ENCODE measurements around the gene PAM16. TPM values are rescaled to one million over a fixed set of nuclear protein-coding genes. Genes with fewer than 3 reads are reported as not detected.
"Not testable (repeated sequence)": the region's sequence is repeated elsewhere in the genome, so short reads cannot be mapped to it uniquely, and the experiment has no call there.

Gene PAM16
- total RNA-seq, 2 experiments from 2014 or later = 62.8 to 67.8 TPM

DNA sequence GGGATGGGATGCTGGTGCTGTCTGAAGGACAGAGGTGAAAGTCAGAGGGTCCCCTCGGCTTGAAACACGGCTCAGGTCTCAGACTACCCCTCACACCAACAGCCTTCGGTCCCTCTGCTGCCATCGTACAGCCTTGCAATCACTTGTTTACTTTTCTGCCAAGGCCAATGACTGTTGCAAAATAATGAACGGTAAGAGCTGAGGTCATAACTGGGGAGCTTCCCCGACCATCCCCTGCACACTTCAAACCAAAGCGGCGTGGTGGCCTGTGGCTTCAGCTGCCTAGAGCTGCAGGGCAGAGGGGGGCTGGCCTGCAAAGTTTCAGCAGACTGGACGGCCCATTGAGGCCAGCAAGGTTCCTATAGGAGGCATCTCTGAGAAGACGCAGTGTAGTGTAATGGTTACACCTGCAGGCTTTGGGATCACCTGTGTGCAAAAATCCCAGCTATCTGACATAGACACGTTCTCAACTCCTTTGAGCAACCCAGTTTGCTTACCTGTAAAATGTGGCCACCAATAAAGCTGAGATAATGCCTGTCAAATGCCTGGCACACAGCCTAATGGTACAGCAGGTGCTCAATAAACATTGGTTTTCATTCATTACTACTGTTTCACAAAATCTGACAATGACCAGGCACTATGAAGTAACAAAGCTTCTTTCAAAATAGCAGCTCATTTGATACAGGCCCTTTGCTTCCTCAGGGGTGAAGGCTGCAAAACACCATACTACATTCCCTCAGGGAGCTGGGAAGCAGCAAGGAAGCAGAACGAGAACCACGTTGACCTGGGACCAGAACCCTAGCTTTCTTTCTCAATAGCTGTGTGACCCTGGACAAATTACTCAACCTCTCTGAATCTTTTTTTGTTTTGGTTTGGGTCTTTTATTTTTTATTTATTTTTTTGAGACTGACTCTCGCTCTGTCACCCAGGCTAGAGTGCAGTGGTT lies 5.0 kb downstream of the PAM16 start:
- H3K4me3 Mint-ChIP-seq = no peak overlapping the region
- ATAC-seq (no peak), DNase-seq (no peak)
- intact Hi-C loops (cut with DNase I, micrococcal nuclease) = no loop called here
- H3K36me3 Mint-ChIP-seq (ENCODE audit: low read depth) = peaks cover 7% of the 10 kb centered on the region
- H3K9me3 Mint-ChIP-seq (ENCODE audit: low read depth) = no peaks in the 10 kb centered on the region
- no peaks in the 10 kb centered on the region for H3K27me3 Mint-ChIP-seq
- H3K27ac Mint-ChIP-seq = no peak overlapping the region
- peaks cover 13% of the 10 kb centered on the region for H3K4me1 Mint-ChIP-seq
- ChIA-PET POLR2A (interaction anchor here (1.1 kb wide), 1 partner anchor 9 kb away, joined by 7 read pairs; no protein-coding TSS in a partner anchor), CTCF (interaction anchor here (0.6 to 1.6 kb wide), 5 partner anchors 16 to 73 kb away, joined by 3 to 5 read pairs (median 3); no protein-coding TSS in a partner anchor)

DNA sequence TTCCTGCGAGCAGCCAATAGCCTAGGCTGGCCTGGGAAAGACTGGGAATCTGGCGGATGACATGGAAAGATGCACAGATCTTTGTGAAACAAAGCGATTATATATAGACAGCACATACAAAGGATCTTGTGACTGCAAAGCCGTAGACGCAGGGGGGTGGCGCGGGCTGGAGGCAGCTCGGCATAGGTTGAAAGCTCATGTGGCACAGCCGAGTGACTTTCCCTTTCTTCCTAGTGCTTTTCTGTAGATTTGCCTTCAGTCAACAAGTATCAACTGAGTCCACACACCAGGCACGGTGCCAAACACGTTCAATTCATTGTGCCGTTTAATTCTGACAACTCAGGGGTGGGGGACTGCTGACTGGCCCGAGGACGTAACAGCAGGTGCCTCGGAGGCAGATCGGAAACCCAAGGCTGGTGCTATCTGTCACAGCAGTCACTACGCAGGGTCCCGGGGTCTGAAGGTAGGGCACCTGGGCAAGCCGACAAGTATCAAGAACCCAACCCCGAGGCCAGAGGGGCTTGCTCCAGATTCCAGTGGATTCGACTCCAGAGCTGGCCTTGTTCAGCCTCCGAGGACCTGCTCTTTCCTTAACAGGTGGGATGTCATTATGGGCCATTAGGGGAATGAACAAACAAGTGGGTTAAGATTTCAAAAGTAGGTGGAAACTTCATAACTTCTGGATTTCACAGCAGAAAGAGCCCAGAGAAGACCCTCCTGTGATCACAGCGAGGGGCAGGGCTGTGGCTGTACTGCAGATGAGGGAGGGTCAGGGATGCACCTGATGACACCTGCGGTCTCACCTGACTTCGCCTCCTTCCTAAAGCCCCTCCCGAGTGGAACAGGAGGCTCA lies 5.9 kb downstream of the PAM16 start:
- H3K27me3 Mint-ChIP-seq = no peaks in the 10 kb centered on the region
- H3K4me1 Mint-ChIP-seq = peaks cover 13% of the 10 kb centered on the region
- H3K36me3 Mint-ChIP-seq (ENCODE audit: low read depth) = peaks cover 5% of the 10 kb centered on the region
- H3K27ac Mint-ChIP-seq = no peak overlapping the region
- no peak overlapping the region for H3K4me3 Mint-ChIP-seq
- intact Hi-C loops (cut with DNase I, micrococcal nuclease) = no loop called here
- no peak for ATAC-seq
- DNase-seq = no peak
- no peaks in the 10 kb centered on the region for H3K9me3 Mint-ChIP-seq (ENCODE audit: low read depth)
- POLR2A ChIA-PET = interaction anchor here (0.5 to 1.1 kb wide), 2 partner anchors 10 to 13 kb away, joined by 3 to 7 read pairs; no protein-coding TSS in a partner anchor
- CTCF ChIA-PET = interaction anchor here (0.7 to 1.6 kb wide), 4 partner anchors 15 to 72 kb away, joined by 3 to 5 read pairs (median 3); no protein-coding TSS in a partner anchor

- H3K36me3 Mint-ChIP-seq (ENCODE audit: low read depth); H3K4me3 Mint-ChIP-seq; intact Hi-C loops (cut with DNase I, micrococcal nuclease); H3K27me3 Mint-ChIP-seq; H3K9me3 Mint-ChIP-seq (ENCODE audit: low read depth); ATAC-seq; H3K4me1 Mint-ChIP-seq; DNase-seq; H3K27ac Mint-ChIP-seq: not testable (repeated sequence)
- ChIA-PET POLR2A (interaction anchor here (0.5 kb wide), 1 partner anchor 13 kb away, joined by 3 read pairs; no protein-coding TSS in a partner anchor), CTCF (interaction anchor here (0.8 kb wide), 1 partner anchor 14 kb away, joined by 3 read pairs; no protein-coding TSS in a partner anchor)
These were observed 6.7 kb downstream of the PAM16 start for GRCh38 chr16:4344300-4344982.

DNA sequence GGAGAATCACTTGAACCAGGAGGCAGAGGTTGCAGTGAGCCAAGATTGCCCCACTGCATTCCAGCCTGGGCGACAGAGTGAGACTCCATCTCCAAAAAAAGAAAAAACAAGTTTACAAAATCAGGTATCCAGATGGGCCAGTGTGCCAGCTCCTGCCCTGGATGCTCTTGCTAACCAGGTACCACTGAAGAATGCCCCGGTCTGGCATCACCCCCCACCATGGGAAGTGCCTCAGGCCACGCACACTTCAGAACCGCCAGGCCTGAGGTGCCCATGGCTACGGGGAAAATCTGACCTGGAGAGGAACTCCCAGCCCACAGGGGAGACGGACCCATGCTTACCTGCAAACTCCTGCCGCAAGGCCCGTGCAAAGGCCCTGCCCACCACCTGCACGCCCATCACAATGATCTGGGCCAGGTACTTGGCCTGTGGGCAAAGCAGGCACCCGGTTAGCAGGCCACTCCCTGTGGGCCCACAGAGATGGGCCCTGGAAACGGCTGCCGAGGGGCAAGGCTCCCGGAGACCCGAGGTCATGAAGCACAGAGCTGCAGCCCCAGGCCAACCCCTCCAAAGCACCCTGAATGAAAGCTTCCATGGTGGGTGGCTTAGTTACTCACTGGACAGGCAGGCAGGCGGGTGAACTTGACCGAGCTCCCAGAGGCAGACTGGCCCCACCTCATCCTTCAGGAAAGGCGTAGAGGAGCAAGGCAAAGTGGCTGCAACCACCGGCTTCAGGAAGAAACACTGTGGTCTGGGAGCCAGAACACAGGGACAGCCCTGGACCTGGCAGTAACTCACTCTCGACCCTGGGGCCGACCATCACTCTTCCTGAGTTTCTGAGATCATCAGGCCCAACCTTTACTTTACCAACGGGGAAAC lies 8.0 kb downstream of the PAM16 start:
- no peaks in the 10 kb centered on the region for H3K27me3 Mint-ChIP-seq
- ChIA-PET CTCF (interaction anchor here (0.6 to 0.8 kb wide), 4 partner anchors 13 to 272 kb away, joined by 3 read pairs; partner anchors contain the start of gene UBALD1), POLR2A (no interaction called here)

GRCh38 chr16:4341250-4341649 lies 9.9 kb downstream of the PAM16 start:
- CTCF ChIA-PET = interaction anchor here (1.1 kb wide), 1 partner anchor 61 kb away, joined by 6 read pairs; no protein-coding TSS in a partner anchor
- ATAC-seq = no peak
- intact Hi-C loops (cut with DNase I, micrococcal nuclease) = no loop called here
- DNase-seq = no peak
- Mint-ChIP-seq H3K4me3 (no peak overlapping the region), H3K9me3 (ENCODE audit: low read depth) (no peaks in the 10 kb centered on the region), H3K27me3 (no peaks in the 10 kb centered on the region), H3K27ac (no peak overlapping the region), H3K4me1 (no peaks in the 10 kb centered on the region), H3K36me3 (ENCODE audit: low read depth) (no peaks in the 10 kb centered on the region)
- POLR2A ChIA-PET = no interaction called here

More for the DNA sequence above, 8.0 kb downstream of the PAM16 start:
- Mint-ChIP-seq H3K36me3 (ENCODE audit: low read depth) (peaks cover under 1% of the 10 kb centered on the region), H3K4me1 (peaks cover 3% of the 10 kb centered on the region), H3K27ac (no peak overlapping the region), H3K4me3 (no peak overlapping the region), H3K9me3 (ENCODE audit: low read depth) (no peaks in the 10 kb centered on the region)
- no peak for DNase-seq
- ATAC-seq = no peak
- intact Hi-C loops (cut with DNase I, micrococcal nuclease) = no loop called here

- Mint-ChIP-seq H3K4me3 (no peak overlapping the region), H3K36me3 (ENCODE audit: low read depth) (no peaks in the 10 kb centered on the region), H3K4me1 (no peaks in the 10 kb centered on the region), H3K27me3 (no peaks in the 10 kb centered on the region), H3K27ac (no peak overlapping the region), H3K9me3 (ENCODE audit: low read depth) (no peaks in the 10 kb centered on the region)
- ChIA-PET CTCF (interaction anchor here (0.5 to 1.1 kb wide), 2 partner anchors 62 to 497 kb away, joined by 3 to 6 read pairs; no protein-coding TSS in a partner anchor), POLR2A (no interaction called here)
- DNase-seq = no peak
- intact Hi-C loops (cut with DNase I, micrococcal nuclease) = no loop called here
- ATAC-seq = no peak
These were observed 10.7 kb downstream of the PAM16 start for GRCh38 chr16:4340443-4340842.

DNA sequence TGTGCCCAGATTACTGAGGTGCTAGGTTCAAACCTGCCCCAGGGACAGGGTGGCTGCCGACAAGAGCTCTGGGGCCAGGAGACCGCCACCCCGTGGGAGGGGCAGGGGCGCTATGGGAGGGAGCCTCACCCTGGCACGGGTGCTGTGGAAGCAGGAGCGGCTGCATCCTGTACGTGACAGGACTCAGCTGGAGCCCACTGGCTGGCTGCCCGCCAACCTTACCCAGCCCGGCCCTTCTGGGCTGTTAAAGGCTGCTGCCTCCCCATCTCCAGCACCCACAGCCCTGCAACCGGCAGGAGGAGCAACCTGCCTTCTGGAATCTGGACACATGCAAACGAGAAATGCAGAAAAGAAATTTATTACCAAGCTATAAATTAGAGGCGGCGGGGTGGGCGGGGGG lies 11.2 kb downstream of the PAM16 start:
- intact Hi-C loops (cut with DNase I, micrococcal nuclease) = no loop called here
- Mint-ChIP-seq H3K36me3 (ENCODE audit: low read depth) (no peaks in the 10 kb centered on the region), H3K27ac (no peak overlapping the region), H3K27me3 (no peaks in the 10 kb centered on the region), H3K4me3 (no peak overlapping the region), H3K4me1 (no peaks in the 10 kb centered on the region), H3K9me3 (ENCODE audit: low read depth) (no peaks in the 10 kb centered on the region)
- no peak for ATAC-seq
- ChIA-PET POLR2A (no interaction called here), CTCF (interaction anchor here (0.5 to 0.7 kb wide), 2 partner anchors 29 to 496 kb away, joined by 3 read pairs; no protein-coding TSS in a partner anchor)
- no peak for DNase-seq

DNA sequence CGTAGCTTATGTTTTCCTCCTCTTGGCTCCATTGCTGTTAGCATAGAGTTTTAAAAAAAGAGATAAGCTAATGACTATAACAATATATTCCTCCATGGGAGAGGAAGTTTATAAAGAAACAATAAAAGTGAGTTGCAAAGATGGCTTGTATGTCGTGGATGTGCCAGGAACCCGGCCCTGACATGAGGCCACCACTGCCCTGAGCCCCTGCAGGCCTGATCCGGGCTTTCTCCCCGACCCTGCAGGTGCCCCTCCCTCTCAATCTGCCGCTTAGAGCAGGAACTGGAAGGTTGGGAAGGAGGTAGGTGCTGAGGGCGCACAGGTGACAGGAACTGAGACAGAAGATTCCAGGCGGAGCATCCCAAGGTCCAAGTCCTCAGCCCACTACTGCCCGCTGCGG lies 11.7 kb downstream of the PAM16 start:
- Mint-ChIP-seq H3K4me1 (no peaks in the 10 kb centered on the region), H3K27ac (no peak overlapping the region), H3K36me3 (ENCODE audit: low read depth) (no peaks in the 10 kb centered on the region), H3K27me3 (no peaks in the 10 kb centered on the region), H3K9me3 (ENCODE audit: low read depth) (no peaks in the 10 kb centered on the region), H3K4me3 (no peak overlapping the region)
- no peak for ATAC-seq
- ChIA-PET POLR2A (no interaction called here), CTCF (interaction anchor here (0.7 to 0.9 kb wide), 2 partner anchors 28 to 63 kb away, joined by 3 read pairs; no protein-coding TSS in a partner anchor)
- DNase-seq = no peak
- intact Hi-C loops (cut with DNase I, micrococcal nuclease) = no loop called here

DNA sequence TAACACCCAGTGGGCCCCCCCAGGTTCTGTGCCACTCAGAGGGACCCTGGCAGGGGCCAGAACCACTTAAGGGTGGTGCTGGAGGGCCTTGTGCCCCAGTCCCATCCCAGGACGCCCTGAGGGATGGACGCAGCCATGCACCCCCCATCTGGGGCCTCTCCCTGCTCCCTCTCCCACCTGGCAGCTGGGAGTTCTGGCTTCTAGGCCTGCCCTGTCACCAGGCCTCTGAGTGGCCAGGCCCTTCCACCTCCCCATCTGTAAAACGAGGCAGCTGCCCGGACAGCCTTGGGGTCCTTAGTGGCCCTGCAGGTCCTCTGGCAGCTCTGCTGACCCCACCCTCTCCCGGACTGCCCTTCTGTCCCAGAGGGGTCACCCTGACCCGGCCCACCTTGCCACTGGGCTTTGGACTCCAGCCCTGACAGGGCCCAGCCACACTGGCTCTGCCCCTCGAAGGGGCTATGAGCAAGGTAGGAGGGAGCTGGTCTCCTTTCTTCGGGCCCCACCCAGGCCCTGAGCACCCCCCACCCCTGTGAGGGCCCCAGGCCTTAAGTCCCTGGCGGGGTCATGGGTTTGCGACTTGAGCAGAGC lies 12.3 kb downstream of the PAM16 start:
- POLR2A ChIA-PET = no interaction called here
- Mint-ChIP-seq H3K27me3 (no peaks in the 10 kb centered on the region), H3K4me3 (no peak overlapping the region), H3K9me3 (ENCODE audit: low read depth) (no peaks in the 10 kb centered on the region), H3K36me3 (ENCODE audit: low read depth) (no peaks in the 10 kb centered on the region), H3K27ac (no peak overlapping the region), H3K4me1 (no peaks in the 10 kb centered on the region)
- ATAC-seq (no peak), DNase-seq (no peak)
- intact Hi-C loops (cut with DNase I, micrococcal nuclease) = no loop called here
- CTCF ChIA-PET = interaction anchor here (0.9 kb wide), 1 partner anchor 64 kb away, joined by 3 read pairs; no protein-coding TSS in a partner anchor

DNA sequence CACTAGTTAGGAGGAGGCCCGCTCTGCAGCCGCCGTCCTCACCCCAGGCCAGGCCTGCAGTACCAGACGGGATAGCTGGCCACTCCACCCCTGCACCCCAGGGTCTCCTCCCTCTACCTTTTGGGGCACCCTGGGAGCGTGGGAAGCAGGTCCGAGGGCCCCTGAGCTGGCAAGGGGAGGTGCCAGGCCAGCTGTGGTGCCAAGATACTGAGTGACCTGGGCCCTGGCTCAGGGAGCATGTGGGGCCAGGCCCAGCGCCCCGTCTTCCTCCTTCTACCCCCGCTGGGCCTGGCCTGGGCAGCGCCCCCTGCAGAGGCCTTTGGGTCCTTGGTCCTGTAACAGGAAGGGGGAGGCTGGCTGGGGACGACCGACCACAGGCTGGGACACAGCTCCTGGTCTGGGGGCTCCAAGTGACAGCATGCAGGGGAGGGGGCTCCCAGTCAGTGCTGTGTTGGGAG lies 13.0 kb downstream of the PAM16 start:
- no peaks in the 10 kb centered on the region for H3K27me3 Mint-ChIP-seq
- H3K27ac Mint-ChIP-seq = no peak overlapping the region
- intact Hi-C loops (cut with DNase I, micrococcal nuclease) = no loop called here
- no peaks in the 10 kb centered on the region for H3K4me1 Mint-ChIP-seq
- DNase-seq (no peak), ATAC-seq (no peak)
- ChIA-PET CTCF (no interaction called here), POLR2A (no interaction called here)
- no peaks in the 10 kb centered on the region for H3K36me3 Mint-ChIP-seq (ENCODE audit: low read depth)
- H3K9me3 Mint-ChIP-seq (ENCODE audit: low read depth) = no peaks in the 10 kb centered on the region
- H3K4me3 Mint-ChIP-seq = no peak overlapping the region
